Measurements from ENCODE around the gene PLCXD1. TPM values are rescaled to one million over a fixed set of nuclear protein-coding genes. Genes with fewer than 3 reads are reported as not detected.

Gene PLCXD1
- total and polyA plus RNA-seq, 5 donors from 2014 or later, result 2.9 to 13.3 (median 4.6) TPM

GRCh38 chrX:338281-338835 lies 57.2 kb downstream of the PLCXD1 start:
- no peak overlapping the region for H3K4me3 ChIP-seq (ENCODE audit: low read depth, low read length)
- H3K27ac Mint-ChIP-seq, result no peak overlapping the region
- H3K27me3 Mint-ChIP-seq, result no peaks in the 10 kb centered on the region
- H3K27ac ChIP-seq (ENCODE audit: insufficient read depth, low read length, poor library complexity, severe bottlenecking), result no peak overlapping the region
- ATAC-seq (ENCODE audit: low read depth in 2 of 2) (no peak), DNase-seq (no peak)
- H3K4me1 Mint-ChIP-seq, result no peaks in the 10 kb centered on the region
- no peaks in the 10 kb centered on the region for H3K4me1 ChIP-seq (ENCODE audit: control insufficient read depth, insufficient read depth, low read length, poor library complexity, severe bottlenecking)
- peaks cover 0 to 6% (median 0%) of the 10 kb centered on the region in 7 donors for H3K9me3 Mint-ChIP-seq
- no peaks in the 10 kb centered on the region for H3K9me3 ChIP-seq (ENCODE audit: control insufficient read depth in 2 of 2, low read length in 2 of 2)
- no peaks in the 10 kb centered on the region for H3K36me3 ChIP-seq (ENCODE audit: control insufficient read depth, insufficient read depth, low read length)
- H3K27me3 ChIP-seq (ENCODE audit: control insufficient read depth, insufficient read depth, low read length), result no peaks in the 10 kb centered on the region
- peaks cover 14% of the 10 kb centered on the region for H3K36me3 Mint-ChIP-seq
- H3K4me3 Mint-ChIP-seq, result no peak overlapping the region

GRCh38 chrX:338836-339400 lies 57.7 kb downstream of the PLCXD1 start:
- Mint-ChIP-seq H3K9me3 (peaks cover 0 to 6% (median 0%) of the 10 kb centered on the region in 7 donors), H3K27me3 (no peaks in the 10 kb centered on the region), H3K4me1 (no peaks in the 10 kb centered on the region), H3K4me3 (no peak overlapping the region), H3K36me3 (peaks cover 14% of the 10 kb centered on the region), H3K27ac (no peak overlapping the region)
- Histone ChIP-seq H3K9me3 (ENCODE audit: control insufficient read depth in 2 of 2, low read length in 2 of 2) (no peaks in the 10 kb centered on the region), H3K27ac (ENCODE audit: insufficient read depth, low read length, poor library complexity, severe bottlenecking) (no peak overlapping the region), H3K4me1 (ENCODE audit: control insufficient read depth, insufficient read depth, low read length, poor library complexity, severe bottlenecking) (no peaks in the 10 kb centered on the region), H3K4me3 (ENCODE audit: low read depth, low read length) (no peak overlapping the region), H3K36me3 (ENCODE audit: control insufficient read depth, insufficient read depth, low read length) (no peaks in the 10 kb centered on the region), H3K27me3 (ENCODE audit: control insufficient read depth, insufficient read depth, low read length) (no peaks in the 10 kb centered on the region)
- no peak for DNase-seq
- ATAC-seq (ENCODE audit: low read depth in 2 of 2), result no peak

DNA sequence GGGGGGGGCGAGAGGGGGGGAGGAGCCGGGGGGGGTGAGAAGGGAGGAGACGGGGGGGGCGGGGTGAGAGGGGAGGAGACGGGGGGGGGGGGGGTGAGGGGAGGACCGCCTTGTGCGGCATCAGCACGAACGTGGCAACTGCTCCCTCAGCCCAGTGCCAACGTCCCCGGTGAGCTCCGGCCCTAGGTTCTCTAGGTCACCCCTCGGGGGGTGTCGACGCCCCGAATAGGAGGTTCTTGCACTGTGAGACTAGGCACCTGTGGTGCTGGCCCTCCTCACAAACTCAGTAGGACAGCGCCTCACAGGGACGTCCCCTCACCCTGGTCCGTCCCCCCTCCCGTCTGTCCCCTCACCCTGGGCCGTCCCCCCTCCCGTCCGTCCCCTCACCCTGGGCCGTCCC lies 58.9 kb downstream of the PLCXD1 start:
- peaks cover 14% of the 10 kb centered on the region for H3K36me3 Mint-ChIP-seq
- Histone ChIP-seq H3K27ac (ENCODE audit: insufficient read depth, low read length, poor library complexity, severe bottlenecking) (no peak overlapping the region), H3K4me3 (ENCODE audit: low read depth, low read length) (no peak overlapping the region), H3K36me3 (ENCODE audit: control insufficient read depth, insufficient read depth, low read length) (no peaks in the 10 kb centered on the region), H3K9me3 (ENCODE audit: control insufficient read depth in 2 of 2, low read length in 2 of 2) (no peaks in the 10 kb centered on the region), H3K27me3 (ENCODE audit: control insufficient read depth, insufficient read depth, low read length) (no peaks in the 10 kb centered on the region), H3K4me1 (ENCODE audit: control insufficient read depth, insufficient read depth, low read length, poor library complexity, severe bottlenecking) (no peaks in the 10 kb centered on the region)
- no peak overlapping the region for H3K4me3 Mint-ChIP-seq
- no peak for ATAC-seq (ENCODE audit: low read depth in 2 of 2)
- no peaks in the 10 kb centered on the region for H3K4me1 Mint-ChIP-seq
- H3K9me3 Mint-ChIP-seq, result peaks cover 0 to 6% (median 0%) of the 10 kb centered on the region in 7 donors
- no peaks in the 10 kb centered on the region for H3K27me3 Mint-ChIP-seq
- DNase-seq, result no peak
- no peak overlapping the region for H3K27ac Mint-ChIP-seq

GRCh38 chrX:340641-341423 lies 59.7 kb downstream of the PLCXD1 start:
- Histone ChIP-seq H3K36me3 (ENCODE audit: control insufficient read depth, insufficient read depth, low read length) (no peaks in the 10 kb centered on the region), H3K9me3 (ENCODE audit: control insufficient read depth in 2 of 2, low read length in 2 of 2) (no peaks in the 10 kb centered on the region), H3K4me3 (ENCODE audit: low read depth, low read length) (no peak overlapping the region), H3K4me1 (ENCODE audit: control insufficient read depth, insufficient read depth, low read length, poor library complexity, severe bottlenecking) (no peaks in the 10 kb centered on the region), H3K27me3 (ENCODE audit: control insufficient read depth, insufficient read depth, low read length) (no peaks in the 10 kb centered on the region), H3K27ac (ENCODE audit: insufficient read depth, low read length, poor library complexity, severe bottlenecking) (no peak overlapping the region)
- Mint-ChIP-seq H3K4me3 (no peak overlapping the region), H3K9me3 (peaks cover 0 to 6% (median 0%) of the 10 kb centered on the region in 7 donors), H3K36me3 (peaks cover 14% of the 10 kb centered on the region), H3K4me1 (no peaks in the 10 kb centered on the region), H3K27me3 (no peaks in the 10 kb centered on the region), H3K27ac (no peak overlapping the region)
- no peak for DNase-seq
- ATAC-seq (ENCODE audit: low read depth in 2 of 2), result no peak

DNA sequence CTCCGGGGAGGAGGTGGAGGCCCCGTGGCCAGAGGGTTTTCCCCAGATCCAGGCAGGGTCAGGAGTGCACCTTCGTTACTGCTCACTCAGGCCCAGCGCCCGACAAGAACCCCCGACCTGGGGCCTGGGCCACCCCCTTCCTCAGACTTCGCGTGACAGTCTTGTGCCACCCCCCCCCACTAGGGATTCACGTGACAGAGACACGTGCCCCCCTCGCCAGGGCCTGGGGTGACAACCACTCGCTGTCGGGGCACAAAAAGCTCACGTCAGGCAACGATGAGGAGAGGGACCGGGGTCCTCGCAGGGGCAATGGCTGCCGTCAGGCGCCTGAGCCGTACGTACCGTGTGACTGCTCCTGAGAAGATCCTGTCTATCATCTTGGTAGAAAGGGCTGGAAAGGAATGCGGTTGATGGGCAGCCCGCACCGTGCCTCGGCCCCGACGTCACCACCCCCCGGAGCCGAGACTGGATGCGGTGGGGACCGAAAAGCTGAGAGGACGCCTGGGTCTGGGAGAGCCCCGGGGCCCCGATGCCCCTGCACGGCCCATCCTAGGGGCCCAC lies 60.4 kb downstream of the PLCXD1 start:
- H3K4me1 Mint-ChIP-seq, result no peaks in the 10 kb centered on the region
- H3K36me3 Mint-ChIP-seq, result peaks cover 9% of the 10 kb centered on the region
- no peaks in the 10 kb centered on the region for H3K4me1 ChIP-seq (ENCODE audit: control insufficient read depth, insufficient read depth, low read length, poor library complexity, severe bottlenecking)
- no peak overlapping the region for H3K27ac ChIP-seq (ENCODE audit: insufficient read depth, low read length, poor library complexity, severe bottlenecking)
- H3K9me3 Mint-ChIP-seq, result peaks cover 0 to 6% (median 0%) of the 10 kb centered on the region in 7 donors
- no peak overlapping the region for H3K27ac Mint-ChIP-seq
- no peaks in the 10 kb centered on the region for H3K27me3 Mint-ChIP-seq
- no peak overlapping the region for H3K4me3 ChIP-seq (ENCODE audit: low read depth, low read length)
- ATAC-seq (ENCODE audit: low read depth in 2 of 2) (no peak), DNase-seq (no peak)
- H3K27me3 ChIP-seq (ENCODE audit: control insufficient read depth, insufficient read depth, low read length), result no peaks in the 10 kb centered on the region
- no peaks in the 10 kb centered on the region for H3K9me3 ChIP-seq (ENCODE audit: control insufficient read depth in 2 of 2, low read length in 2 of 2)
- H3K36me3 ChIP-seq (ENCODE audit: control insufficient read depth, insufficient read depth, low read length), result no peaks in the 10 kb centered on the region
- no peak overlapping the region for H3K4me3 Mint-ChIP-seq

- H3K27ac ChIP-seq (ENCODE audit: insufficient read depth, low read length, poor library complexity, severe bottlenecking), result no peak overlapping the region
- H3K27me3 ChIP-seq (ENCODE audit: control insufficient read depth, insufficient read depth, low read length), result no peaks in the 10 kb centered on the region
- H3K36me3 ChIP-seq (ENCODE audit: control insufficient read depth, insufficient read depth, low read length), result no peaks in the 10 kb centered on the region
- H3K27me3 Mint-ChIP-seq, result no peaks in the 10 kb centered on the region
- no peak overlapping the region for H3K27ac Mint-ChIP-seq
- H3K9me3 ChIP-seq (ENCODE audit: control insufficient read depth in 2 of 2, low read length in 2 of 2), result no peaks in the 10 kb centered on the region
- no peaks in the 10 kb centered on the region for H3K4me1 ChIP-seq (ENCODE audit: control insufficient read depth, insufficient read depth, low read length, poor library complexity, severe bottlenecking)
- ATAC-seq (ENCODE audit: low read depth in 2 of 2) (no peak), DNase-seq (no peak)
- peaks cover 0 to 3% (median 1%) of the 10 kb centered on the region in 4 donors for H3K4me1 Mint-ChIP-seq
- H3K9me3 Mint-ChIP-seq, result no peaks in the 10 kb centered on the region
- peaks cover 3% of the 10 kb centered on the region for H3K36me3 Mint-ChIP-seq
- H3K4me3 Mint-ChIP-seq, result no peak overlapping the region
- H3K4me3 ChIP-seq (ENCODE audit: low read depth, low read length), result no peak overlapping the region
These were observed 63.3 kb downstream of the PLCXD1 start for GRCh38 chrX:344371-344901.

DNA sequence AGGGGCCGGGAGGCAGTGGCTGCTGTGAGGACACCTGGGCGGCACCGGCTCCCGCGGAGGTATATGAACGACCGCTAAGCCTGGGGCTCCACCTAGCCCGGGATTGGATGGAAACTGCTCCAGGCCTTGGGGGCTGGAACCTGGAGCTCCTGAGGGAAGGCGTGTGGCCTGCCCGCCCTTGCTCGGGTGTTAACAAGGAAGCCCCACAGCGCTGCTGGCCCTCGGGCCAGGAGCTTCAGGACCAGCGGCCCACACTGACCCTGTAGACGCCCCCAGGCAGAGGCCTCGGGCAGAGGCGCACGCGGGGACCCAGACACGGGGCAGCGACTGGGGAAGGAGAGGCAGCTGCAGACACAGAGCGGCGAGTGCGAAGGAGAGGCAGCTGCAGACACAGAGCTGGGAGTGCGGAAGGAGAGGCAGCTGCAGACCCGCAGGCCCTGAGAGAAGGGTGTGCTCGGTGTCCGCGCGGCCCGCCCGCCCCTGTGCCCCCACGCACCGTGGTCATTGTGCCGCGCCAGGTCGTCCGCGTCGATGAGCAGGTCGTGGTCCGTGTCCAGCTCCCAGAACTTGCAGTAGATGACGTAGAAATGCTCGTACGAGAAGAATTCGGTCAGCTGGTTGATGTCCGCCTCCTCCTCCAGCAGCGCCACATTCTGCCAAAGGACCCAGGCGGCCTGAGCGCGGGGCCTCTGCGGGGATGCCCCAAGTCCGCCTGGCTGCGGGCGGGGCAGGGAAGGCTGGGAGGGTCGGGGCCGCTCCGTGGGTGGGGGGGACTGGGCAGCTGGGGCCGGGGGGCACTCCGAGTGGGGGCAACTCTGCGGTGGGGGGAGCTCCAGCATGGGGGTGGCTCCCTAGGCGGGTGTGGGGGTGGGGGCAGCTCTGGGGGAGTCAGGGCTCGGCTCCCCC lies 64.1 kb downstream of the PLCXD1 start:
- no peaks in the 10 kb centered on the region for H3K27me3 Mint-ChIP-seq
- Histone ChIP-seq H3K9me3 (ENCODE audit: control insufficient read depth in 2 of 2, low read length in 2 of 2) (no peaks in the 10 kb centered on the region), H3K27me3 (ENCODE audit: control insufficient read depth, insufficient read depth, low read length) (no peaks in the 10 kb centered on the region), H3K4me3 (ENCODE audit: low read depth, low read length) (no peak overlapping the region), H3K27ac (ENCODE audit: insufficient read depth, low read length, poor library complexity, severe bottlenecking) (no peak overlapping the region), H3K36me3 (ENCODE audit: control insufficient read depth, insufficient read depth, low read length) (no peaks in the 10 kb centered on the region), H3K4me1 (ENCODE audit: control insufficient read depth, insufficient read depth, low read length, poor library complexity, severe bottlenecking) (no peaks in the 10 kb centered on the region)
- peaks cover 0 to 3% (median 1%) of the 10 kb centered on the region in 4 donors for H3K4me1 Mint-ChIP-seq
- peaks cover 3% of the 10 kb centered on the region for H3K36me3 Mint-ChIP-seq
- no peak for DNase-seq
- H3K4me3 Mint-ChIP-seq, result no peak overlapping the region
- no peak for ATAC-seq (ENCODE audit: low read depth in 2 of 2)
- no peaks in the 10 kb centered on the region for H3K9me3 Mint-ChIP-seq
- no peak overlapping the region for H3K27ac Mint-ChIP-seq
